GM23248 (cell line): ENCODE measurements around the gene COL6A3.

Experiments
- EZH2 ChIP-seq: fragments of 200-600 bp; sonication (generic); IDR thresholded peaks from 2 replicates; pipeline ENCODE4 v1.6.1; 2018; ENCODE audit warnings: antibody characterized with exemption, mild to moderate bottlenecking; ENCODE audit not compliant: insufficient read depth, poor library complexity, severe bottlenecking
- EZH2phosphoT487 ChIP-seq: fragments of 200-600 bp; sonication (generic); IDR thresholded peaks from 2 replicates; pipeline ENCODE4 v1.6.1; 2018; ENCODE audit warnings: antibody characterized with exemption, moderate library complexity, mild to moderate bottlenecking, low read depth; ENCODE audit not compliant: insufficient read depth

- no peak for TF ChIP-seq EZH2
- TF ChIP-seq EZH2phosphoT487, result no peak
Measured at GRCh38 chr2:237448626-237449025, 34.7 kb upstream of the COL6A3 start.
